ENCODE data around the gene NPEPL1.

- TF ChIP-seq POLR2A (IDR thresholded peaks at IDR 0.05; ENCODE audit: low read length) (no peak), GATA1 (IDR thresholded peaks at IDR 0.05; ENCODE audit: low read depth, low read length) (no peak)
These were observed 30.8 kb upstream of the NPEPL1 start for GRCh38 chr20:58661598-58662473.
